MM.1S (cell line): ENCODE measurements around the gene DCDC2.
"Not testable (repeated sequence)": the region's sequence is repeated elsewhere in the genome, so short reads cannot be mapped to it uniquely, and the experiment has no call there.

ENCODE experiments used
- DNase-seq: peaks from one replicate; pipeline ENCODE4 v3.0.0-alpha.2; 2015
- H2AFZ ChIP-seq: fragments of 300-600 bp; sonication (generic); 2 replicates; pipeline ENCODE4 v1.6.0; 2016; ENCODE audit warnings: antibody characterized with exemption, low read length
- H3F3A ChIP-seq: fragments of 300-600 bp; sonication (generic); 2 replicates; pipeline ENCODE4 v1.6.1; 2016; ENCODE audit warnings: mild to moderate bottlenecking, antibody characterized with exemption, low read length, moderate library complexity, mixed read lengths; ENCODE audit not compliant: insufficient read depth
- H3K27ac ChIP-seq: fragments of 300-600 bp; sonication (generic); 2 replicates; pipeline ENCODE4 v1.5.1; 2016; ENCODE audit warnings: mild to moderate bottlenecking, low read length
- H3K27me3 ChIP-seq: fragments of 300-600 bp; sonication (generic); replicated peaks from 2 replicates; pipeline ENCODE4 v1.6.0; 2016; ENCODE audit warnings: low read length; ENCODE audit not compliant: insufficient read depth
- H3K36me3 ChIP-seq: fragments of 300-600 bp; sonication (generic); replicated peaks from 2 replicates; pipeline ENCODE4 v1.6.1; 2016; ENCODE audit warnings: mild to moderate bottlenecking, low read length, mixed read lengths; ENCODE audit not compliant: insufficient read depth
- H3K4me1 ChIP-seq: fragments of 300-600 bp; sonication (generic); 2 replicates; pipeline ENCODE4 v1.6.1; 2016; ENCODE audit warnings: low read length, mixed read lengths
- H3K4me2 ChIP-seq: fragments of 300-600 bp; sonication (generic); 2 replicates; pipeline ENCODE4 v1.6.0; 2016; ENCODE audit warnings: low read depth, low read length
- H3K4me3 ChIP-seq: fragments of 300-600 bp; sonication (generic); 2 replicates; pipeline ENCODE4 v1.5.1; 2016; ENCODE audit warnings: low read length, mixed read lengths
- H3K79me2 ChIP-seq: fragments of 300-600 bp; sonication (generic); 2 replicates; pipeline ENCODE4 v1.6.1; 2016; ENCODE audit warnings: mixed run types, low read length, mixed read lengths
- H3K9ac ChIP-seq: fragments of 300-600 bp; sonication (generic); 2 replicates; pipeline ENCODE4 v1.6.1; 2016; ENCODE audit warnings: low read length, mixed read lengths
- H3K9me2 ChIP-seq: fragments of 300-600 bp; sonication (generic); replicated peaks from 2 replicates; pipeline ENCODE4 v1.6.1; 2016; ENCODE audit warnings: mild to moderate bottlenecking, low read length, mixed read lengths; ENCODE audit not compliant: insufficient read depth
- H3K9me3 ChIP-seq: fragments of 300-600 bp; sonication (generic); replicated peaks from 2 replicates; pipeline ENCODE4 v1.6.1; 2016; ENCODE audit warnings: mild to moderate bottlenecking, low read length, mixed read lengths; ENCODE audit not compliant: insufficient read depth
- H4K20me1 ChIP-seq: fragments of 300-600 bp; sonication (generic); 2 replicates; pipeline ENCODE4 v1.6.1; 2016; ENCODE audit warnings: mild to moderate bottlenecking, low read length, moderate library complexity, mixed read lengths; ENCODE audit not compliant: insufficient read depth
- EZH2 ChIP-seq: fragments of 300-600 bp; sonication (generic); optimal IDR thresholded peaks from 2 replicates; pipeline ENCODE3; 2017; ENCODE audit warnings: low read depth, mild to moderate bottlenecking, antibody characterized with exemption, low read length, mixed read lengths
- EZH2phosphoT487 ChIP-seq: fragments of 300-600 bp; sonication (generic); IDR thresholded peaks from 2 replicates; pipeline ENCODE4 v1.6.1; 2018; ENCODE audit warnings: antibody characterized with exemption, low read length
- TF ChIP-seq, protein P1 (sequence below): fragments of 300-600 bp; sonication (generic); IDR thresholded peaks from 2 replicates; pipeline ENCODE4 v1.5.1; 2016; ENCODE audit warnings: antibody characterized with exemption, low read length, mixed read lengths

DCDC2 gene

DNA sequence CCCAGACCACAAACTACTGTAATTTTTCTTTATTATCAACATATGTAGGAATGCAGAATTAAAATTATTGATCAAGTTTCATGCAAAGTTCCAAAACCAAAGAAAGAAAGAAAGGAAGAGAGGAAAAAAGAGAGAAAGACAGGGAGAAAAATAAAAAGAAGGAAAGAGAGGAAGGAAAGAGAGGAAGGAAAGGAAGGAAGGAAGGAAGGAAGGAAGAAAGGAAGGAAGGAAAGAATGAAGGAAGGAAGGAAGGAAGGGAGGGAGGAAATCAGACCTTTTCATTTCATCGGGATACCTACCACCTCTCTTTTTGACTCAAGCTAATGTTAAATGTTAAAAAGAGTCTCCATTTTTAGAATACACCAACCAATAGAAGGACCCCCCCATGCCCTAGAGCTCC, 31.9 kb downstream of the DCDC2 start:
- H3K4me2 ChIP-seq = no peak overlapping the region
- no peak overlapping the region for H3K4me3 ChIP-seq
- no peaks in the 10 kb centered on the region for H3K4me1 ChIP-seq
- TF ChIP-seq EZH2 (no peak), EZH2phosphoT487 (no peak)
- TF ChIP-seq, protein P1, sequence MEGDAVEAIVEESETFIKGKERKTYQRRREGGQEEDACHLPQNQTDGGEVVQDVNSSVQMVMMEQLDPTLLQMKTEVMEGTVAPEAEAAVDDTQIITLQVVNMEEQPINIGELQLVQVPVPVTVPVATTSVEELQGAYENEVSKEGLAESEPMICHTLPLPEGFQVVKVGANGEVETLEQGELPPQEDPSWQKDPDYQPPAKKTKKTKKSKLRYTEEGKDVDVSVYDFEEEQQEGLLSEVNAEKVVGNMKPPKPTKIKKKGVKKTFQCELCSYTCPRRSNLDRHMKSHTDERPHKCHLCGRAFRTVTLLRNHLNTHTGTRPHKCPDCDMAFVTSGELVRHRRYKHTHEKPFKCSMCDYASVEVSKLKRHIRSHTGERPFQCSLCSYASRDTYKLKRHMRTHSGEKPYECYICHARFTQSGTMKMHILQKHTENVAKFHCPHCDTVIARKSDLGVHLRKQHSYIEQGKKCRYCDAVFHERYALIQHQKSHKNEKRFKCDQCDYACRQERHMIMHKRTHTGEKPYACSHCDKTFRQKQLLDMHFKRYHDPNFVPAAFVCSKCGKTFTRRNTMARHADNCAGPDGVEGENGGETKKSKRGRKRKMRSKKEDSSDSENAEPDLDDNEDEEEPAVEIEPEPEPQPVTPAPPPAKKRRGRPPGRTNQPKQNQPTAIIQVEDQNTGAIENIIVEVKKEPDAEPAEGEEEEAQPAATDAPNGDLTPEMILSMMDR = no peak
- H3K79me2 ChIP-seq = no peaks in the 10 kb centered on the region
- no peak overlapping the region for H3K27ac ChIP-seq
- H3K27me3 ChIP-seq = no peaks in the 10 kb centered on the region
- H3K9me2 ChIP-seq = no peaks in the 10 kb centered on the region
- no peak overlapping the region for H3K9ac ChIP-seq
- DNase-seq = no peak
- no peaks in the 10 kb centered on the region for H3K9me3 ChIP-seq
- no peaks in the 10 kb centered on the region for H4K20me1 ChIP-seq
- no peak overlapping the region for H2AFZ ChIP-seq
- H3K36me3 ChIP-seq = no peaks in the 10 kb centered on the region
- no peaks in the 10 kb centered on the region for H3F3A ChIP-seq

DNA sequence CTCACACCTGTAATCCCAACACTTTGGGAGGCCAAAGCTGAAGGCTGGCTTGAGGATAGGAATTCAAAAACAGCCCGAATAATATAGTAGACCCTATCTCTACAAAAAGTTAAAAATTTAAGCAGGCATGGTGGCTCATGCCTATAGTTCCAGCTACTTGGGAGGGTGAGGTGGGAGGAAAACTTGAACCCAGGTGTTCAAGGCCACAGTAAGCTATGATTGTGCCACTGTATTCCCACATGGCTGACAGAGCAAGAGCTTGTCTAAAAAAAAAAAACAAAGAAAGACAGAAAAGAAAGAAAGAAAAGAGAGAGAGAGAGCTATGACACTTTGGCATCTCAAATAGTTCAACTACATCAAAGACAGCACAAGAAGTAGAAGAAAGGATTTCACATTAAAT, 33.2 kb downstream of the DCDC2 start:
- TF ChIP-seq EZH2 = no peak
- no peak for TF ChIP-seq EZH2phosphoT487
- Histone ChIP-seq H2AFZ (no peak overlapping the region), H3K79me2 (no peaks in the 10 kb centered on the region), H3K27ac (no peak overlapping the region), H3F3A (no peaks in the 10 kb centered on the region), H3K4me1 (no peaks in the 10 kb centered on the region), H3K4me3 (no peak overlapping the region), H3K36me3 (no peaks in the 10 kb centered on the region), H3K9me2 (no peaks in the 10 kb centered on the region), H4K20me1 (no peaks in the 10 kb centered on the region), H3K4me2 (no peak overlapping the region), H3K9me3 (no peaks in the 10 kb centered on the region), H3K27me3 (no peaks in the 10 kb centered on the region), H3K9ac (no peak overlapping the region)
- no peak for DNase-seq

DNA sequence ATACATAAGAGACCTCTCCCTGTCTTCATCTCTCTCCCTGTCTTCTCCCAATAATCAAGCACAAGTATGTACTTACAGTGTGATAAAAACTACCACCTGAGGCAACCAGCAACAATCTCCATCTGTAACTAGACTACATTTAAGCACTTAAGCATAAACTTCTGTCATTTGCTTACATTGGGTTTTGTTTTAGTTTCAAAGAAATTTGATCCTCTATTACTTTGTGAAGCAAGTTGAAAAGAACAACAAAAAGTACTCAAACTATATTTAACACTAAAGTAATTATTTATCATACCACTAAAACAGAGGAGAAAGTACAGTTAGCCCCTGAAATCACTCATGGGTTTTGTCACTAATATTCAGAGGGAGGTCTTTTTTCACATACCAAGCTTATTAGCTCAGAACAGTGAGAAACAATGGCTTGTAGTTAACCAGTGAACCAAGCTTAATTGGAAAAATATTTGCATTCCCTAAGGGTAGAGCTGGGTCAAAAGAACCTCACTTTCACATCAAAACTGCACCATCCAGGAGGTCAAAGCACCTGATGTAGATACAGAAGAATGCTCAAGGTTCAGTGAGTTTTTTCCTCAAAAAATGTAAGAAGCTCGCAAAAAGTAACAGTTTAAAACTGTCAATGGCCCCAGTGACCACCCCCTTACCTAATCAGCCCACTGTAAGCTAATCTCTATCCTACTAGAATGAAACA, 34.1 kb downstream of the DCDC2 start:
- Histone ChIP-seq H3K4me1 (no peaks in the 10 kb centered on the region), H3K4me3 (no peak overlapping the region), H3K9me2 (no peaks in the 10 kb centered on the region), H3K9me3 (no peaks in the 10 kb centered on the region), H2AFZ (no peak overlapping the region), H4K20me1 (no peaks in the 10 kb centered on the region), H3K27me3 (no peaks in the 10 kb centered on the region), H3K9ac (no peak overlapping the region), H3K79me2 (no peaks in the 10 kb centered on the region), H3K36me3 (no peaks in the 10 kb centered on the region), H3K27ac (no peak overlapping the region), H3K4me2 (no peak overlapping the region), H3F3A (no peaks in the 10 kb centered on the region)
- TF ChIP-seq, protein P1 = no peak
- no peak for TF ChIP-seq EZH2phosphoT487
- TF ChIP-seq EZH2 = no peak
- DNase-seq = no peak

DNA sequence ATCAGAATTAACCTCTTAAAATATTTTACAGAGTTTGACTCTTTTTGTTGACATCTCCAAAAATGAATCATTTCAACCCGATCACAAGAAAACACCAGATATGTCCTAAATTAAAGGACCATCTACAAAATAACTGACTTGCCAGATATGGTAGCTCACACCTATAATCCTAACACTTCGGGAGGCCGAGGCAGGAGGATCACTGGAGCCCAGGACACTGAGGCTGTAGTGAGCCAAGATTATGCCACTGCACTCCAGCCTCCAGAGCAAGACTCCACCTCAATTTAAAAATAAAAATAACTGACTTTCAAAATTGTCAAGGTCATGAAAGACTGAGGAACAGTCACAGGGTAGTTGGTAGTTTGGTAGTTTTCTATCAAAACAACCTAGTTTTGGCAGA, 34.9 kb downstream of the DCDC2 start:
- Histone ChIP-seq H3K4me1 (no peaks in the 10 kb centered on the region), H3K79me2 (no peaks in the 10 kb centered on the region), H3K27me3 (no peaks in the 10 kb centered on the region), H3K4me2 (no peak overlapping the region), H3K9me2 (no peaks in the 10 kb centered on the region), H4K20me1 (no peaks in the 10 kb centered on the region), H3K9me3 (no peaks in the 10 kb centered on the region), H3K27ac (no peak overlapping the region), H3K4me3 (no peak overlapping the region), H3K9ac (no peak overlapping the region), H3K36me3 (no peaks in the 10 kb centered on the region), H2AFZ (no peak overlapping the region), H3F3A (no peaks in the 10 kb centered on the region)
- TF ChIP-seq EZH2phosphoT487 (no peak), EZH2 (no peak)
- TF ChIP-seq, protein P1 = no peak
- no peak for DNase-seq

DNA sequence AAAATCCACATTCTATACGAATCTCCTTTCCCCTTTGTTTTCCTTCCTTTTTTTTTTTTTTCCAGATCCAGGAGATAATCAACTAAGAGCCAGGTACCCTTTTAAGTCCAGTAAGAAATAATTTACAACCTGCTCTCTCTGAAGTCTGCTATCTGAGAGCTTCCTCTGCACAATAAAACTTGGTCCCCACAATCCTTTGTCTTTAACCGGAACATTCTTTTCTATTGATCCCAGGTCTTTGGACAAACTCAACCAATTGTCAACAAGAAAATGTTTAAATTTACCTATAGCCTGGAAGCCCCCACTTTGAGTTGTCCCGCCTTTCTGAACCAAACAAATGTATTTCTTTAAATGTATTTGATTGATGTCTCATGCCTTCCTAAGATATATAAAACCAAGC, 35.4 kb downstream of the DCDC2 start:
- not testable (repeated sequence) for H3K27me3 ChIP-seq, H3K36me3 ChIP-seq, H3K4me1 ChIP-seq, H3K9me3 ChIP-seq, H4K20me1 ChIP-seq, H3F3A ChIP-seq, H2AFZ ChIP-seq, H3K4me3 ChIP-seq, H3K9ac ChIP-seq, DNase-seq, H3K79me2 ChIP-seq, H3K9me2 ChIP-seq, H3K27ac ChIP-seq, H3K4me2 ChIP-seq
